Breast epithelium (tissue), 3 donors: ENCODE data around the gene CCDC187.

Experiments
- POLR2A ChIP-seq: fragments of 450-650 bp; IDR thresholded peaks from one replicate; pipeline ENCODE4 v1.6.1; 2016; ENCODE audit warnings: antibody characterized with exemption, mild to moderate bottlenecking, moderate library complexity
- POLR2AphosphoS5 ChIP-seq, 3 donors: sonication (generic); formaldehyde crosslinking; IDR thresholded peaks; one replicate each; pipeline ENCODE4 v1.6.1; 2017; ENCODE audit warnings: antibody characterized with exemption in 3 of 3
- TF ChIP-seq, protein P1 (sequence below), 3 donors: fragments of 450-650 bp; IDR thresholded peaks; one replicate each; pipeline ENCODE4 v1.5.1; 2016 to 2017; ENCODE audit warnings: antibody characterized with exemption in 3 of 3, mild to moderate bottlenecking in 3 of 3, moderate library complexity in 3 of 3

- TF ChIP-seq, protein P1, sequence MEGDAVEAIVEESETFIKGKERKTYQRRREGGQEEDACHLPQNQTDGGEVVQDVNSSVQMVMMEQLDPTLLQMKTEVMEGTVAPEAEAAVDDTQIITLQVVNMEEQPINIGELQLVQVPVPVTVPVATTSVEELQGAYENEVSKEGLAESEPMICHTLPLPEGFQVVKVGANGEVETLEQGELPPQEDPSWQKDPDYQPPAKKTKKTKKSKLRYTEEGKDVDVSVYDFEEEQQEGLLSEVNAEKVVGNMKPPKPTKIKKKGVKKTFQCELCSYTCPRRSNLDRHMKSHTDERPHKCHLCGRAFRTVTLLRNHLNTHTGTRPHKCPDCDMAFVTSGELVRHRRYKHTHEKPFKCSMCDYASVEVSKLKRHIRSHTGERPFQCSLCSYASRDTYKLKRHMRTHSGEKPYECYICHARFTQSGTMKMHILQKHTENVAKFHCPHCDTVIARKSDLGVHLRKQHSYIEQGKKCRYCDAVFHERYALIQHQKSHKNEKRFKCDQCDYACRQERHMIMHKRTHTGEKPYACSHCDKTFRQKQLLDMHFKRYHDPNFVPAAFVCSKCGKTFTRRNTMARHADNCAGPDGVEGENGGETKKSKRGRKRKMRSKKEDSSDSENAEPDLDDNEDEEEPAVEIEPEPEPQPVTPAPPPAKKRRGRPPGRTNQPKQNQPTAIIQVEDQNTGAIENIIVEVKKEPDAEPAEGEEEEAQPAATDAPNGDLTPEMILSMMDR (IDR thresholded peaks at IDR 0.05) = no peak
- no peak for TF ChIP-seq POLR2A
- no peak for TF ChIP-seq POLR2AphosphoS5 (IDR thresholded peaks at IDR 0.05)
Observed at GRCh38 chr9:136287960-136288753, 15.7 kb downstream of the CCDC187 start.
